ENCODE measurements around the gene TBX1. TPM values are rescaled to one million over a fixed set of nuclear protein-coding genes. Genes with fewer than 3 reads are reported as not detected.

TBX1 gene
- total RNA-seq, 1 experiment from 2014 or later: 0.74 TPM

GRCh38 chr22:19785461-19786263 is 25.1 kb downstream of the TBX1 start:
- no TSS peak for BruUV-seq (replicated peaks)
- Histone ChIP-seq H3K79me2 (ENCODE audit: low read depth) (no peaks in the 10 kb centered on the region), H3K9me2 (ENCODE audit: insufficient read depth) (no peaks in the 10 kb centered on the region), H3F3A (ENCODE audit: insufficient read depth, low read depth) (no peaks in the 10 kb centered on the region), H4K20me1 (ENCODE audit: insufficient read depth) (no peaks in the 10 kb centered on the region), H3K27ac (no peak overlapping the region), H3K27me3 (ENCODE audit: insufficient read depth, low read depth) (no peaks in the 10 kb centered on the region), H3K4me2 (no peak overlapping the region), H2AFZ (no peak overlapping the region), H3K4me3 (no peak overlapping the region), H3K36me3 (ENCODE audit: low read depth) (no peaks in the 10 kb centered on the region), H3K4me1 (replicated peaks; ENCODE audit: insufficient read depth) (no peaks in the 10 kb centered on the region), H3K9me3 (ENCODE audit: insufficient read depth, low read depth) (no peaks in the 10 kb centered on the region)
- intact Hi-C loops (cut with micrococcal nuclease; ENCODE audit: unreplicated experiment): no loop called here
- TF ChIP-seq CTCF (conservative IDR thresholded peaks at IDR 0.05): no peak
- no peak for TF ChIP-seq EZH2 (IDR thresholded peaks at IDR 0.05; ENCODE audit: low read depth)
- DNase-seq: no peak
- CTCF ChIA-PET: no interaction called here
- POLR2A ChIA-PET (ENCODE audit: unreplicated experiment): no interaction called here

GRCh38 chr22:19786264-19786585 is 25.6 kb downstream of the TBX1 start:
- no peak overlapping the region for H3K4me3 ChIP-seq
- BruUV-seq (replicated peaks): no TSS peak
- no peaks in the 10 kb centered on the region for H3K79me2 ChIP-seq (ENCODE audit: low read depth)
- H3K4me1 ChIP-seq (replicated peaks; ENCODE audit: insufficient read depth): no peaks in the 10 kb centered on the region
- no peaks in the 10 kb centered on the region for H3K9me2 ChIP-seq (ENCODE audit: insufficient read depth)
- H3K9me3 ChIP-seq (ENCODE audit: insufficient read depth, low read depth): no peaks in the 10 kb centered on the region
- no peaks in the 10 kb centered on the region for H4K20me1 ChIP-seq (ENCODE audit: insufficient read depth)
- TF ChIP-seq EZH2 (IDR thresholded peaks at IDR 0.05; ENCODE audit: low read depth): no peak
- no peak for TF ChIP-seq CTCF (conservative IDR thresholded peaks at IDR 0.05)
- no peak overlapping the region for H2AFZ ChIP-seq
- H3K36me3 ChIP-seq (ENCODE audit: low read depth): no peaks in the 10 kb centered on the region
- H3K27me3 ChIP-seq (ENCODE audit: insufficient read depth, low read depth): no peaks in the 10 kb centered on the region
- DNase-seq: no peak
- CTCF ChIA-PET: no interaction called here
- intact Hi-C loops (cut with micrococcal nuclease; ENCODE audit: unreplicated experiment): no loop called here
- no peak overlapping the region for H3K27ac ChIP-seq
- H3K4me2 ChIP-seq: no peak overlapping the region
- H3F3A ChIP-seq (ENCODE audit: insufficient read depth, low read depth): no peaks in the 10 kb centered on the region
- POLR2A ChIA-PET (ENCODE audit: unreplicated experiment): no interaction called here

GRCh38 chr22:19786959-19787848 is 26.6 kb downstream of the TBX1 start:
- intact Hi-C loops (cut with micrococcal nuclease; ENCODE audit: unreplicated experiment): no loop called here
- no TSS peak for BruUV-seq (replicated peaks)
- CTCF ChIA-PET: no interaction called here

More at GRCh38 chr22:19786959-19787848, 26.6 kb downstream of the TBX1 start:
- Histone ChIP-seq H3K9me3 (ENCODE audit: insufficient read depth, low read depth) (no peaks in the 10 kb centered on the region), H3K9me2 (ENCODE audit: insufficient read depth) (no peaks in the 10 kb centered on the region), H3K79me2 (ENCODE audit: low read depth) (no peaks in the 10 kb centered on the region), H3K27me3 (ENCODE audit: insufficient read depth, low read depth) (no peaks in the 10 kb centered on the region), H3K36me3 (ENCODE audit: low read depth) (no peaks in the 10 kb centered on the region), H3K27ac (no peak overlapping the region), H3K4me2 (no peak overlapping the region), H2AFZ (no peak overlapping the region), H4K20me1 (ENCODE audit: insufficient read depth) (no peaks in the 10 kb centered on the region), H3F3A (ENCODE audit: insufficient read depth, low read depth) (no peaks in the 10 kb centered on the region), H3K4me1 (replicated peaks; ENCODE audit: insufficient read depth) (no peaks in the 10 kb centered on the region), H3K4me3 (no peak overlapping the region)
- no peak for DNase-seq
- TF ChIP-seq CTCF (conservative IDR thresholded peaks at IDR 0.05) (no peak), EZH2 (IDR thresholded peaks at IDR 0.05; ENCODE audit: low read depth) (no peak)
- POLR2A ChIA-PET (ENCODE audit: unreplicated experiment): no interaction called here
